Tibial nerve (tissue), 4 donors: ENCODE data around the gene FBXL15. TPM values are rescaled to one million over a fixed set of nuclear protein-coding genes. Genes with fewer than 3 reads are reported as not detected.

Source experiments
- DNase-seq, 2 donors: peaks; one replicate each; pipeline ENCODE4 v3.0.0-alpha.2; 2019; ENCODE audit warnings: low spot score in 2 of 2
- H3K27ac ChIP-seq, 4 donors: fragments of 200-600 bp; sonication (generic) in 3 of 4; one replicate each; pipeline ENCODE4 v1.5.1; 2017 to 2019; ENCODE audit warnings: mild to moderate bottlenecking in 1 of 4
- H3K27me3 ChIP-seq, 2 donors: fragments of 200-600 bp; sonication (generic) in 1 of 2; one replicate each; pipeline versions ENCODE4 v1.5.1 to v1.6.0; 2017 to 2019
- H3K36me3 ChIP-seq, 3 donors: fragments of 200-600 bp; sonication (generic); one replicate each; pipeline ENCODE4 v1.5.1; 2018 to 2019
- H3K4me1 ChIP-seq, 4 donors: fragments of 200-600 bp; sonication (generic) in 3 of 4; one replicate each; pipeline ENCODE4 v1.5.1; 2017 to 2019
- H3K4me3 ChIP-seq, 4 donors: fragments of 200-600 bp; sonication (generic) in 3 of 4; one replicate each; pipeline ENCODE4 v1.5.1; 2017 to 2019; ENCODE audit warnings: mild to moderate bottlenecking in 1 of 4, moderate library complexity in 1 of 4
- H3K9me3 ChIP-seq, 4 donors: fragments of 200-600 bp; sonication (generic) in 3 of 4; one replicate each; pipeline ENCODE4 v1.5.1; 2017 to 2019
- EP300 ChIP-seq, 2 donors: sonication (generic); formaldehyde crosslinking; IDR thresholded peaks; one replicate each; pipeline ENCODE4 v1.6.1; 2017; ENCODE audit warnings: antibody characterized with exemption in 2 of 2, mild to moderate bottlenecking in 1 of 2
- POLR2A ChIP-seq, 2 donors: fragments of 450-650 bp; IDR thresholded peaks; one replicate each; pipeline ENCODE4 v1.6.1; 2017; ENCODE audit warnings: antibody characterized with exemption in 2 of 2, mild to moderate bottlenecking in 2 of 2, moderate library complexity in 2 of 2
- WGBS, 2 donors: methylation state at CpG; one replicate each; pipeline ENCODE4 v1.1.5; 2018; 5-methylcytosine and 5-hydroxymethylcytosine counted together
- total RNA-seq, 4 donors: library from RNA; depleted of rRNA; stranded (reverse); fragments of >200 nt; gene quantifications; one replicate each; pipeline ENCODE4 v1.1.0, GENCODE V29; 2016
- TF ChIP-seq, protein P1 (sequence below), 5 experiments: fragments of 200-600 bp in 3 of 5; fragments of 450-650 bp in 2 of 5; sonication (generic) in 3 of 5; IDR thresholded peaks; one replicate each; pipeline ENCODE4 v1.5.1; 2016 to 2019; ENCODE audit warnings: antibody characterized with exemption in 5 of 5, mild to moderate bottlenecking in 3 of 5, moderate library complexity in 2 of 5

Gene FBXL15
- total RNA-seq, 4 donors from 2014 or later = 25.8 to 51.1 (median 46.2) TPM

DNA sequence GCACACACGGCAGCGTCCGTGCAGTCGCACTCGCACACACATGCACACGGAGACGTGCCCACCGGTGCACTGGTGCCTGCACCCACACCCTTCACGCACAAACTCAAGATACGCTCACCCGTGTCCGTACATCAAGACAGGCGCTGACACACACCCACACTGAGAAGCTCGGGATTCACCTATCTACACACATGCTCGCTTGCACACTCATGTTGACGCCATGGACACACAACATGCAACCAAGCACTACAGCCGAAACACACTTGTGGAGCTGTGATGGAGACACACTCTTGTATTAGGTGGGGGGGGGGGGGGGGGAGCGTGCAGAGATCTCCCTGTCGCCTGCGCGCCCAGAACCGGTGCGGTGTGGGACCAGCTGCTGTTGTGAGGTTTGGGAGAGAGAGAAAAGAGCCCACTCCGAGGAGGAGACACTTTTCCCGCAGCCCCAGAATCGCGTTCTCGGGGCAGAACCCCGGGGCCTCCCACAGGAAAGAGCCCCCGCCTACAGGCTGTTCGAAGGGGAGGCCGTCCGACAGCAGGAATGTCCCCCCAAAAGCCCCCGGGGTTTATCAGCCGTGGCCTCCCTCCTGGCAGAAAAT lies 25.7 kb upstream of the FBXL15 start:
- peaks cover 0 to 22% (median 0%) of the 10 kb centered on the region in 3 donors for H3K36me3 ChIP-seq
- H3K9me3 ChIP-seq = no peaks in the 10 kb centered on the region
- H3K27me3 ChIP-seq = no peaks in the 10 kb centered on the region
- WGBS, 2 donors = 0 to 1% methylated on average over 23 to 35 of the region's 35 CpGs
- H3K4me1 ChIP-seq = peaks cover 0 to 54% (median 30%) of the 10 kb centered on the region in 4 donors
- DNase-seq = peak in 1 of 2 donors; percentile 36
- no peak for TF ChIP-seq POLR2A (IDR thresholded peaks at IDR 0.05)
- TF ChIP-seq, protein P1, sequence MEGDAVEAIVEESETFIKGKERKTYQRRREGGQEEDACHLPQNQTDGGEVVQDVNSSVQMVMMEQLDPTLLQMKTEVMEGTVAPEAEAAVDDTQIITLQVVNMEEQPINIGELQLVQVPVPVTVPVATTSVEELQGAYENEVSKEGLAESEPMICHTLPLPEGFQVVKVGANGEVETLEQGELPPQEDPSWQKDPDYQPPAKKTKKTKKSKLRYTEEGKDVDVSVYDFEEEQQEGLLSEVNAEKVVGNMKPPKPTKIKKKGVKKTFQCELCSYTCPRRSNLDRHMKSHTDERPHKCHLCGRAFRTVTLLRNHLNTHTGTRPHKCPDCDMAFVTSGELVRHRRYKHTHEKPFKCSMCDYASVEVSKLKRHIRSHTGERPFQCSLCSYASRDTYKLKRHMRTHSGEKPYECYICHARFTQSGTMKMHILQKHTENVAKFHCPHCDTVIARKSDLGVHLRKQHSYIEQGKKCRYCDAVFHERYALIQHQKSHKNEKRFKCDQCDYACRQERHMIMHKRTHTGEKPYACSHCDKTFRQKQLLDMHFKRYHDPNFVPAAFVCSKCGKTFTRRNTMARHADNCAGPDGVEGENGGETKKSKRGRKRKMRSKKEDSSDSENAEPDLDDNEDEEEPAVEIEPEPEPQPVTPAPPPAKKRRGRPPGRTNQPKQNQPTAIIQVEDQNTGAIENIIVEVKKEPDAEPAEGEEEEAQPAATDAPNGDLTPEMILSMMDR (IDR thresholded peaks at IDR 0.05) = no peak
- no peak for TF ChIP-seq EP300 (IDR thresholded peaks at IDR 0.05)
- H3K4me3 ChIP-seq = peak overlapping the region; percentile 54 to 80 (median 77)
- H3K27ac ChIP-seq = peak overlapping the region; percentile 86 to 98 (median 95)

DNA sequence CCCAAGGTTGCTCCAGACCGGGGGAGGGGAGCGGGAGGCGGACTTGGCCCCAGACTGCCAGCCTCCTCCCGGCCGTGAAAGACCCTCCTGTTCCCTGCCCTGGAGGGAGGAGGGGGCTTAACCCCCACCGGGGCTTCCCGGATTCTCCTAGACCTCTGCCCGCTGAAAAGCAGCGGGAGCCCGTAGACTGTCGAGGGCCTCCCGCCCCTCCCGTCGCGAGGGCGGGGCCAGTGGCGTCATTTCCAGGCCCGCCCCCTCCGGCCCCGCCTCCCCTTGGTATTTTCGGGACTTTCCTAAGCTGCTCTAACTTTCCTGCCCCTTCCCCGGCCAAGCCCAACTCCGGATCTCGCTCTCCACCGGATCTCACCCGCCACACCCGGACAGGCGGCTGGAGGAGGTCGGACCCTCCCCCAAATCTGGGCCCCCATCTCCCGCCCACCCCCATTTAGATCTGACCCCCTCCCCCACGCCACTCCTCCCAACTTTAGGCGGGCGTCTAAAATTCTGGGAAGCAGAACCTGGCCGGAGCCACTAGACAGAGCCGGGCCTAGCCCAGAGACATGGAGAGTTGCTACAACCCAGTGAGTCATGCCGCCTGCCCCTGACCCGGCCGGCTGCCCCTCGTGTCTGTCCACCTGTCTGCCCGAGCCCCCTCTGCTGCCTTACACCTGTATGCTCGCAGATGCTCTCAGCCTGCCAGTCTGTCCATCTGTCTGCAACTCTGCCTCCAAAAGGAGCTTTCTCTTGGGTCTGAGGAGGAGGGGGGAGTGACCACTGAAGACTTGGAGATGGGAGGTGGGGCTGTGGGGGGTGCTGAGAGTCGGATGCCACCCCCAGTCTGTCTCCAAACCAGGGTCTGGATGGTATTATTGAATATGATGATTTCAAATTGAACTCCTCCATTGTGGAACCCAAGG lies 25.0 kb upstream of the FBXL15 start, which contains the start of gene NFKB2:
TSS of gene NFKB2 (plus strand) at position 306 of the 917 bp plus-strand sequence. CDS start at position 561, 255 bp downstream.
- TF ChIP-seq, protein P1 (IDR thresholded peaks at IDR 0.05) = peak in 2 of 5 experiments; percentile 22 to 25
- TF ChIP-seq POLR2A (IDR thresholded peaks at IDR 0.05) (peak; percentile 21 to 77), EP300 (IDR thresholded peaks at IDR 0.05) (peak; percentile 69 to 89)

DNA sequence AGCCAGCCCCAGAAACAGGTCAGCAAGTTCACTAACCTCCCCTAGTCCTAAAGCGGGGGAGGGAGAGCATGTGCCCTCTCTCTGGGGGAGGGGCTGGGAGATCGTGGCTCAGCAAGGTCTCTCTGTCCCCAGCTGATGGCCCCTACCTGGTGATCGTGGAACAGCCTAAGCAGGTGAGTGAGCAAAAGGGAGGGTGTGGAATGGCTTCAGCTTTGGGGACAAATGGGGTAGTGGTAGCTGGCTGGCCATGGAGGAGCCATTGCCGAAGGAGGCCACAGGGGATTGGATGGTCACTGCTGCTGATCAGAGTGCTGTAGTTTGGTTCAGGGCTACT lies 24.4 kb upstream of the FBXL15 start:
- no peaks in the 10 kb centered on the region for H3K27me3 ChIP-seq
- H3K4me3 ChIP-seq = peak overlapping the region; percentile 54 to 80 (median 77)
- TF ChIP-seq POLR2A (IDR thresholded peaks at IDR 0.05) = no peak
- no peak for TF ChIP-seq EP300 (IDR thresholded peaks at IDR 0.05)
- TF ChIP-seq, protein P1 (IDR thresholded peaks at IDR 0.05) = no peak
- 37 to 52% methylated on average over 4 of the region's 4 CpGs for WGBS, 2 donors
- no peak for DNase-seq
- peaks cover 0 to 36% (median 2%) of the 10 kb centered on the region in 3 donors for H3K36me3 ChIP-seq
- H3K9me3 ChIP-seq = no peaks in the 10 kb centered on the region
- H3K27ac ChIP-seq = peak overlapping the region; percentile 86 to 98 (median 95)
- H3K4me1 ChIP-seq = peaks cover 0 to 60% (median 32%) of the 10 kb centered on the region in 4 donors

More for the DNA sequence above, 25.0 kb upstream of the FBXL15 start, which contains the start of gene NFKB2:
- Histone ChIP-seq H3K4me3 (peak within 1 kb of the TSS; percentile 54 to 80 (median 77)), H3K27ac (peak within 1 kb of the TSS; percentile 86 to 98 (median 95)), H3K36me3 (peaks cover 0 to 30% (median 0%) of the 10 kb centered on the region in 3 donors), H3K9me3 (no peaks in the 10 kb centered on the region), H3K27me3 (no peaks in the 10 kb centered on the region), H3K4me1 (peaks cover 0 to 60% (median 32%) of the 10 kb centered on the region in 4 donors)
- WGBS, 2 donors = 0% methylated on average over 31 to 42 of the region's 42 CpGs
- peak; percentile 84 to 89 for DNase-seq

DNA sequence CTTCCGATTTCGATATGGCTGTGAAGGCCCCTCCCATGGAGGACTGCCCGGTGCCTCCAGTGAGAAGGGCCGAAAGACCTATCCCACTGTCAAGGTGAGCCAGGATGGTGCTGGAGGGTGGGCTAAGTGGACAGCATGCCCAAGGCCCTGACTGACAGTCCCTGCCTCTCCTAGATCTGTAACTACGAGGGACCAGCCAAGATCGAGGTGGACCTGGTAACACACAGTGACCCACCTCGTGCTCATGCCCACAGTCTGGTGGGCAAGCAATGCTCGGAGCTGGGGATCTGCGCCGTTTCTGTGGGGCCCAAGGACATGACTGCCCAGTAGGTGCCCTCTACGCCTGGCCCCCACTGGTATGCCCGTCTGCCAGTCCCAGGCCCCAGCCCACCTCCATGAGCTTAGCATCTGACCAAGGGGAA lies 23.9 kb upstream of the FBXL15 start:
- H3K9me3 ChIP-seq = no peaks in the 10 kb centered on the region
- no peaks in the 10 kb centered on the region for H3K27me3 ChIP-seq
- peak overlapping the region in 1 of 4 donors; percentile 76 for H3K4me3 ChIP-seq
- H3K27ac ChIP-seq = peak overlapping the region; percentile 86 to 98 (median 95)
- 85 to 86% methylated on average over 12 of the region's 12 CpGs for WGBS, 2 donors
- TF ChIP-seq POLR2A (IDR thresholded peaks at IDR 0.05) (no peak), EP300 (IDR thresholded peaks at IDR 0.05) (no peak)
- TF ChIP-seq, protein P1 (IDR thresholded peaks at IDR 0.05) = no peak
- peaks cover 0 to 60% (median 32%) of the 10 kb centered on the region in 4 donors for H3K4me1 ChIP-seq
- DNase-seq = no peak
- H3K36me3 ChIP-seq = peaks cover 0 to 41% (median 7%) of the 10 kb centered on the region in 3 donors
